ENCODE data around the gene GNG4. TPM values are rescaled to one million over a fixed set of nuclear protein-coding genes. Genes with fewer than 3 reads are reported as not detected.

The GNG4 gene
- total and polyA plus RNA-seq, 11 donors = 0.06 to 0.07 TPM; not detected in 9

- intact Hi-C loops (cut with DNase I) = loop anchor here in 4 of 10 donors (5.0 to 10.0 kb wide), 5 partner anchors 174 to 784 kb away; partner anchors contain the start of genes LYST (in 2 of the 4), ARID4B (in 1 of the 4), ERO1B (in 1 of the 4) and GGPS1 (in 1 of the 4)
- H3K27ac ChIP-seq = peak overlapping the region in 1 of 12 donors; percentile 99
- peaks cover 0 to 31% (median 20%) of the 10 kb centered on the region in 12 donors for H3K4me1 ChIP-seq
- no peaks in the 10 kb centered on the region for H3K9me3 ChIP-seq
- TF ChIP-seq POLR2A (IDR thresholded peaks at IDR 0.05) = no peak
- TF ChIP-seq, protein P1, sequence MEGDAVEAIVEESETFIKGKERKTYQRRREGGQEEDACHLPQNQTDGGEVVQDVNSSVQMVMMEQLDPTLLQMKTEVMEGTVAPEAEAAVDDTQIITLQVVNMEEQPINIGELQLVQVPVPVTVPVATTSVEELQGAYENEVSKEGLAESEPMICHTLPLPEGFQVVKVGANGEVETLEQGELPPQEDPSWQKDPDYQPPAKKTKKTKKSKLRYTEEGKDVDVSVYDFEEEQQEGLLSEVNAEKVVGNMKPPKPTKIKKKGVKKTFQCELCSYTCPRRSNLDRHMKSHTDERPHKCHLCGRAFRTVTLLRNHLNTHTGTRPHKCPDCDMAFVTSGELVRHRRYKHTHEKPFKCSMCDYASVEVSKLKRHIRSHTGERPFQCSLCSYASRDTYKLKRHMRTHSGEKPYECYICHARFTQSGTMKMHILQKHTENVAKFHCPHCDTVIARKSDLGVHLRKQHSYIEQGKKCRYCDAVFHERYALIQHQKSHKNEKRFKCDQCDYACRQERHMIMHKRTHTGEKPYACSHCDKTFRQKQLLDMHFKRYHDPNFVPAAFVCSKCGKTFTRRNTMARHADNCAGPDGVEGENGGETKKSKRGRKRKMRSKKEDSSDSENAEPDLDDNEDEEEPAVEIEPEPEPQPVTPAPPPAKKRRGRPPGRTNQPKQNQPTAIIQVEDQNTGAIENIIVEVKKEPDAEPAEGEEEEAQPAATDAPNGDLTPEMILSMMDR (IDR thresholded peaks at IDR 0.05) = no peak
- H3K36me3 ChIP-seq = no peaks in the 10 kb centered on the region
- 79 to 84% (median 82%) methylated on average over 5 of the region's 5 CpGs for WGBS, 4 donors
- H3K27me3 ChIP-seq = no peaks in the 10 kb centered on the region
- no peak for DNase-seq
- H3K4me3 ChIP-seq = no peak overlapping the region
- no peak for ATAC-seq
These were observed 148.5 kb downstream of the GNG4 start for GRCh38 chr1:235500971-235501540.

Other genes starting within 250 kb of the GNG4 start
- gene B3GALNT2, start 145.3 kb downstream of the GNG4 start, total RNA-seq = 10 to 100 TPM; 18.3 to 25.9 (median 20.9) TPM
- gene B3GALNT2, start 145.3 kb downstream of the GNG4 start, polyA plus RNA-seq = 10 to 100 TPM in 1 of 2 donors, 1 to 10 TPM in 1; 5.4 to 13.0 TPM
- 10 to 100 TPM in 6 of 9 donors, 1 to 10 TPM in 3; 6.9 to 22.5 (median 12.0) TPM for gene LYST, start 217.1 kb upstream of the GNG4 start, total RNA-seq
- 1 to 10 TPM; 3.4 to 4.0 TPM for gene LYST, start 217.1 kb upstream of the GNG4 start, polyA plus RNA-seq

Measured in heart left ventricle (tissue), 16 donors.